GM21390 (cell line): Measurements from ENCODE around the gene ZNF205.
"Not testable (repeated sequence)": the region's sequence is repeated elsewhere in the genome, so short reads cannot be mapped to it uniquely, and the experiment has no call there.

Experiments used
- ATAC-seq: cut with Tn5 transposase; IDR thresholded peaks from one replicate; pipeline ENCODE4 v1.9.1; 2021; ENCODE audit not compliant: unreplicated experiment

The ZNF205 gene

DNA sequence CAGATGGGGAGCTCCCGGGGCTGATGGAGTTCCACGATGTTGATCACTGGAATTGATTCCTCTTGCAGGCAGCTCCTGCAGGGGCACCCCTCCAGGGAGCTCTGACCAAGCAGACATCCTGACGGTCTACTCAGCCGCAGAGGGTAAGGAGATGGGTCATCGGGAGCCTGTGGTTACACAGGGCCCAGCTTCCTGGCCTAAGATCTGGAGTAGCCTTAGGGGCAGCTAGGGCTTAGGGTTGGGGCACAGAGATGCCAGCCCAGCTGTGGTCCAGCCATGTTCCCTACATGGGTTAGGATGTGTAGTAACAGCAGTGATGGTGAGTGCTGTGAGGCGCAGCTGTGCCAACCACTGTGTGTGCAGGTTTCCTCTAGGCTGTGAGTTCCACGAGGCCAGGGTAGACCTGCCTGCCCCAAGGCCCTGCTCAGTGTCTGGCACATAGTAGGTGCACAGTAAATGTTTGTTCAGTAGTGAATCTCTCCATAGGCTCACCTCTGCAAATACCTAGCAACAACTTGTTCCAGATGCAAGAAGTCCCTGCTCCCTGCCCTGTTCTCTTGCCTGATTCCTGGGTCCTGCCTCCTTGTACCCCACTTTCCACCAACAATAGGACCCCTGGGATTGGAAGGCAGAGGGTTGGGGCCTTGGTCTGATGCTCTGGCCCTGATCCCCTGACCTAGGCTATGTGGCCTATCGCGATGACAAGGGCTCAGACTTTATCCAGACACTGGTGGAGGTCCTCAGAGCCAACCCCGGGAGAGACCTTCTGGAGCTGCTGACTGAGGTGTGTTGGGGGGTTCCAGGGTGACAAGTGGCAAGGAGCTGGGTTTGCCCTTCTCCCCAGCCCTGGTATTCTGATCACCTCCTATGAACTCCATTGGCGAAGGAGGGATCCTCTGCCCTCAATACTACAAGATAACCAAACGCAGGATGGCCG, 36.1 kb downstream of the ZNF205 start:
- no peak for ATAC-seq

- no peak for ATAC-seq
Measured at GRCh38 chr16:3149193-3149530, 36.8 kb downstream of the ZNF205 start.

DNA sequence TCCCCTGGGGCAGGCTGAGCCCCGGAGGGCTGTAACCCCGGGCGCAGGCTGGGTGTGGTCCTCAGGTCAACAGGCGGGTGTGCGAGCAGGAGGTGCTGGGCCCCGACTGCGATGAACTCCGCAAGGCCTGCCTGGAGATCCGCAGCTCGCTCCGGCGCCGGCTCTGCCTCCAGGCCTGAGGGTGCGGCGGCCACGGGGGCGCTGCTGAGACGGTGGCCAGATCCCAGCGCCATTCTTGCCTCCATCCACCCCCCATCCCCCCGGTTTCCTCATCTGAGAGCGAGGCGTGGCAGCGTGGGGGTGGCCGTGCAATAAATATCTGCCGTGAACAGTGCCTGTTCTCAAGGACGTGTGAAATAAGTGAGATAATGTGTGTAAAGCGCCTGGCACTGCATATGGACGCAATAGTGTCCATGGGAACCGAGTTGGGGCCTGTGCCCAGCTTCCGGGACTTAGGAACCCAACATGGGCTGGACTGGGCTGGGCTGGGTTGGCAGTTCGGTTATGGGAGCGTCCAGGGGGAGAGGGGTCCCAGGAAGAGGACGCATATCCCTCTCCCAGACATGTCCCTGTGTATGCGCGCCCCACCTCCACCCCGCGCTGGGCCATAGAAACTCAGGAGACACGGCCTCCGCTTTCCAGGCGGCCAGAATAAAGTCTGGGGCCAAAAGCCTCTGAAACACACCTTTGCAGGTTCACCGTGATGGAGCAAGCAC, 37.4 kb downstream of the ZNF205 start:
- no peak for ATAC-seq

GRCh38 chr16:3150346-3151218, 38.2 kb downstream of the ZNF205 start:
- ATAC-seq: peak; percentile 69

DNA sequence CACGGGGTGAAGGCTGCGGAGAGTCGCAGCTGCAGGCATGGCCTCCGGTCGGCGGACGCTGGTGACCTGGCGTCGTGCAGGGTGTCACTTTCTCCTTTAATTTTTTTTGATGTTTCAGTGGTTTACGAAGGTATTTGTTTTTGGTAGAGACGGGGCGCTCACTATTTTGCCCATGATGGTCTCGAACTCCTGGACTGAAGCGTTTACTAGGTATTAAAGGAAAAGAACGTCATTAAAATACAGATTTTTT, 39.6 kb downstream of the ZNF205 start:
- no peak for ATAC-seq

DNA sequence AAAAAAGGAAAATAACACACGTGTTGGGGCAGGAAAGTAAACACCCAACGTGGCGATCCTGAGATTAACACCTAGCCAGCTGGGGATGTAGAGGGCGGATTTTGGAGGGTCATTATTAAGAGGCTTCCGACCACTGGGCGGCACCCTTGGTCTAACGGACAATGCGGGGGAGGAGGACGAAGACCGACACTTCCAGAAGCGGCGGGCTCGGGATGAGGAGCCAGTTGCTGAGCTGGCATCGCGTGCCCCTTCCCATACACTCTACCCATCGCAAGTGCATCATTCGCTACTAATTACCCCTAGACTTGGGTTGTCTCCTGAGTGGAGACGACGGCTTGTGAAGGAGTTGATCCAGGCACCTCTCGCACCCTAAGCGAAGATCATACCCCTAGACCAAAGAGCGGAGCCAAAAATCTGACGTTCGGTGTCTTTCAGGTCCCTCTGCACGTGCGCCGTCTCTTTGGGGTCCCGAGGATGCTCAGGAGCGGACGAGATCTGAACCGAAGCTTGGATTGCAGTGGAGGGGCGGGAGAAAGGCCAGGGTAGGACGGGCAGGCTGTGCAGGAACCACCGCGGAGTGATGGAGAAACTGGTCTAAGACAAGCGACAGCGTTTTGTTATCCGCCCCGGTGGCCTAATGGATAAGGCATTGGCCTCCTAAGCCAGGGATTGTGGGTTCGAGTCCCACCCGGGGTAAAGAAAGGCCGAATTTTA, 40.0 kb downstream of the ZNF205 start:
- ATAC-seq: no peak

DNA sequence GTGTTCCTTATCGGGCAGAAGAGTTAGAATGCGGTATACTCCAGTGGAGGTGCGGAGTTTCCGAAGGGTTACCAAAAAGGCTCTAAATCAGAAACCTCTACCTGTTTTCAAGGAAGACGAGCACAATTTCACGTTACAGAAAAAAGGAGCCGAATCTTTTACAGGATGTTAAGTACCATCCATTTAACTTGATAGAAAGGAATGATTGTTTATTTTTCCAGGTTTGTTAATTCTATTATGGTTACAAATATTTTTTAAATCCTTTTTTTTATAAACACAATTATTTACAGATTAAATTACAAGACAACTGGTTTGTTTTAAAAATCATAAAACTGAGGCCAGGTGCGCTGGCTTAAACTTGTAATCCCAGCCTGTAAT, 40.6 kb downstream of the ZNF205 start:
- ATAC-seq: no peak

DNA sequence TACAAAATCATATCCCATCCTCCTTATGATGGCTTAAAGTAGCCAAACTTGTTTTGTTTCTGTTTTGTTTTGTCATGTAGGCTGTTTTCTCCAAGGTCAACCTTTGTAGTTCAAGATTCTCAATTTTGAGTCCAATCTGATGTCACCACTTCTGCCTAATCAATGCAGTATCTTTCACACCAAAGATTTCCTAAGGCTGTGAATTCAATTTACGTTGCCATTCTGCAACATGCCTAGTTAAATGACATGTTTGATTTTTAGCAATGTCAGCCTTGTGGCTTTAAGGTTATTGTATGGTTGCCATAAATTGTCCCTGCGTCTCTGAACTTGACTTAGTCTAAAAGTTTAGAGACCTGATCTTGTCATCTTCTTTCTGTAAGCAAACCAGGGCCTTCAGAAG, 42.8 kb downstream of the ZNF205 start:
- no peak for ATAC-seq

GRCh38 chr16:3155972-3156371, 43.6 kb downstream of the ZNF205 start:
- no peak for ATAC-seq

- ATAC-seq: no peak
Measured at GRCh38 chr16:3157229-3158025, 45.0 kb downstream of the ZNF205 start.

GRCh38 chr16:3158026-3158509, 45.7 kb downstream of the ZNF205 start:
- ATAC-seq: peak; percentile 6

- ATAC-seq: peak; percentile 49
Measured at GRCh38 chr16:3158510-3159314, 46.3 kb downstream of the ZNF205 start.

DNA sequence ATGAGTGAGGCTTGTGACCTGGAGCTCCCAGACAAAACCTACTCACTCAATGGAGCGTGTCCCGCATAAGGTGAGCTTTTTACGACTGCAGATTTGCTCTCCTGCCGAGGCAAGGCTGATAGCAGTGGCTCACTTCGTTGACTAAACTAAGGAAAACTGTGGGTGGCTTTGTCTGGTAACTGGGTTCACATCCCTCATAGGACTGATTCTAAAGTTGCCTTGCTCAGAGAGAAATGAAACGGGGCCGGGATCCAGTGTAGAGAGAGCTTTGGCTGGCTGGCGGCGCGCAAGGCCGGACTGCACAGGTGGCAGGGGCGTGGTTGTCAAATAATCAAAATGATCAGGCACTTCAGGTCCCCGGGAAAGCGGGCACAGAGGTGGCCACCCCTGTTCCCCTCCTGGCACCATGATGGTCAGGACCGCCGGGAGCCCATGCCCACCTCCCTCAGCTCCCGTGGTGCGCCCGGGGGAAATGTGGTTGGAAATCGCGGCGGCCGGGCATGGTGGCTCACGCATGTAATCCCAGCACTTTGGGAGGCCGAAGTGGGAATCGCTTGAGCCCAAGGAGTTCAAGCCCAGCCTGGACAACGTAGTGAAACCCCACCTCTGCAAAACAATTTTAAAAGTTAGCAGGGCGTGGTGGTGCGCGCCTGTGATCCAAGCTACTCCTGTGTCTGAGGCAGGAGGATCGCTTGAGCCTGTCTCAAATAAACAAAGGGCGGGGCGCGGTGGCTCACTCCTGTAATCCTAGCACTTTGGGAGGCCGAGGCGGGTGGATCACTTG, 49.0 kb downstream of the ZNF205 start:
- no peak for ATAC-seq

DNA sequence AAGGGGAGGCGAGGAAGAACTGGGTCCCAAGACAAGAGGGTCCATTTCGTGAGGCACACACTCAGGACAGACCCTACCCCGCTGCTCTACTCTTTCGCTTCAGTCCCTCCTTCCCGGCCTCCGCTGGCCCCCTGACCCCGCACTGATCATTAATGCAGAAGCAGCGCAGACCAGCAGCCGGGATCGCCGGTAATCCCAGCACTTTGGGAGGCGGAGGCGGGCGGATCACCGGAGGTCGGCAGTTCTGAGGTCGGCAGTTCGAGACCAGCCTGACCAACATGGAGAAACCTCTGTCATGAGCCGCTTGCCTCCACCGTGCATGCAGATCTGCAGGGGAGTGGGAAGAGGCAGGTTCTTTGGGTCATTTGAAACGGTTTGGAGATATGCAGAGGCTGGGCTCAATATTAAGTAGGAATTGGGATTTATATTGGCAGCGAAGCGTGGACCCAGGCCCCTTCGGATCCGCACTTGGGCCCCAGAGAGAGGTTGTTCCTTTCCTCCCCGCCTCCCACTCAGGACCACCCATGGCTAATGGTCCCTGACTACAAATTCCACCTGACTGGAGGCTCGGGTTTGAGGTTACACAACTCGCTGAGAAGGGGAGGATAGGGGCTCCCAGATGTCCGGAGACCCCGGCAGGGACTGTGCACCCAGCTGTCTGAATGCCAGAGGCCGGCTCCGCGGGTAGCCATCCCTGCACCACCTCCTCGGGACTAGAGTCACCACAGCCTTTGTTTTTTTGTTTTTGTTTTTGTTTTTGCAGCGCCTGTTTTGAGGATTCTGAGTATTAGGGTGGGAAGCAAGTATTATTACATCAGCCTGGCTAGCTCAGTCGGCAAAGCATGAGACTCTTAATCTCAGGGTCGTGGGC, 52.0 kb downstream of the ZNF205 start:
- no peak for ATAC-seq

- no peak for ATAC-seq
Measured at GRCh38 chr16:3165111-3165822, 52.9 kb downstream of the ZNF205 start.

- no peak for ATAC-seq
Measured at GRCh38 chr16:3166505-3166886, 54.1 kb downstream of the ZNF205 start.

DNA sequence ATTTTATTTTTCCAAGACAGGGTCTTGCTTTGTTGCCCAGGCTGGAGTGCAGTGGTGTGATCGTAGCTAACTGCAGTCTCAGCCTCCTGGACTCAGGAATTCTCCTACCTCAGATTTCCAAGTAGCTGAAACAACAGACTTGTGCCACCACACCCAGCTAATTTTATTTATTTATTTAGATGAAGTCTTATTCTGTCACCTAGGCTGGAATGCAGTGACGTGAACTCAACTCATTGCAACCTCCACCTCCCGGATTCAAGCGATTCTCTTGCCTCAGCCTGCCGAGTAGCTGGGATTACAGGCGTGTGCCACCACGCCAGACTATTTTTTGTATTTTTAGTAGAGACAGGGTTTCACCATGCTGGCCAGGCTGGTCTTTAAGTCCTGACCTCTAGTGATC, 56.3 kb downstream of the ZNF205 start:
- not testable (repeated sequence) for ATAC-seq
